GM18499 (cell line): Measurements from ENCODE around the gene TMEM143.
"Not testable (repeated sequence)": the region's sequence is repeated elsewhere in the genome, so short reads cannot be mapped to it uniquely, and the experiment has no call there.

Experiments
- ATAC-seq: cut with Tn5 transposase; IDR thresholded peaks from one replicate; pipeline ENCODE4 v1.9.1; 2021; ENCODE audit warnings: moderate number of reproducible peaks; ENCODE audit not compliant: insufficient read depth, unreplicated experiment

The TMEM143 gene

DNA sequence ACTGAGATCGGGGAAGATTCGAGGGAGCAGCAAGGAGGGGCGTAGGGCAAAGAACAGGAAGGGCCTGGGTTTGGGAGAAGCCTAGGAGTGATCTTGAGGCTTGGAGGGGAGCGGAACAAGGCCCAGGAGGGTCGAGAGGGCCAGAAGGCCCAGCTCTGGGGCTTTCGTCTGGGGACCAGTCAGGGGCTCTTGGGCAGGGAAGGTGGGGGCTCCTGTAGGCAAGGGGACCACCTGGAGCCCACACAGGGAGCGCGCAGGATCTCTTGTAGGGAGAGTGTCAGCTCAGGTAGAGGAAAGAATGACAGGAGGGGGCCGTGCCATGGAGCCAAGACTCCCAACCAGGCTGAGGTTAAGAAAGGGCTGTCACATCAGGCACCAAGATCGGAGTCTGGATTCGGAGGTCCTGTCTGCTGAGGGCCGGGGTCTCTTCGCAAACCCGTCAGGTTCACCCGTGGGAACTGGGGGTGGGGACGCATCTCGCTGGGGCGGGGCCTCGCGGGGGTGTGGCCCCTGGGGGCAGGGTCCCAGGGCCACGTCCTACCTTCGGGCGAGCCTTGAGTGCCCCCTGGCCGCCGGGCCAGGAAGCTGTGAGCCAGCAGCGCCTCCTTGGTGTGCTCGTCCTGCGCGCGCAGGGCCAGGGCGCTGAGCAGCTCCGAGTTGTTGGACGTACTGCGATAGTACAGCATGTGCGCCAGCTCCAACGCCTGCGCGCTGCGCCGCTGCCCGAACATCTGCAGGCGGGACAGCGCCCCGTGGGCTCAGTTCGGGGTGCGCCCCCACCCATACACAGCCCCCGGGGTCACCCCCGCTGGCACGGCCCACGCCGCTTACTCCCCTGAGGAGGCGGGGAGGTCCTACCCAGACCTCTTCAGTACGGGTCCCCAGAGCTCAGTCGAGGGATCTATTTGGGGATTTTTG is 30.0 kb downstream of the TMEM143 start:
- no peak for ATAC-seq

DNA sequence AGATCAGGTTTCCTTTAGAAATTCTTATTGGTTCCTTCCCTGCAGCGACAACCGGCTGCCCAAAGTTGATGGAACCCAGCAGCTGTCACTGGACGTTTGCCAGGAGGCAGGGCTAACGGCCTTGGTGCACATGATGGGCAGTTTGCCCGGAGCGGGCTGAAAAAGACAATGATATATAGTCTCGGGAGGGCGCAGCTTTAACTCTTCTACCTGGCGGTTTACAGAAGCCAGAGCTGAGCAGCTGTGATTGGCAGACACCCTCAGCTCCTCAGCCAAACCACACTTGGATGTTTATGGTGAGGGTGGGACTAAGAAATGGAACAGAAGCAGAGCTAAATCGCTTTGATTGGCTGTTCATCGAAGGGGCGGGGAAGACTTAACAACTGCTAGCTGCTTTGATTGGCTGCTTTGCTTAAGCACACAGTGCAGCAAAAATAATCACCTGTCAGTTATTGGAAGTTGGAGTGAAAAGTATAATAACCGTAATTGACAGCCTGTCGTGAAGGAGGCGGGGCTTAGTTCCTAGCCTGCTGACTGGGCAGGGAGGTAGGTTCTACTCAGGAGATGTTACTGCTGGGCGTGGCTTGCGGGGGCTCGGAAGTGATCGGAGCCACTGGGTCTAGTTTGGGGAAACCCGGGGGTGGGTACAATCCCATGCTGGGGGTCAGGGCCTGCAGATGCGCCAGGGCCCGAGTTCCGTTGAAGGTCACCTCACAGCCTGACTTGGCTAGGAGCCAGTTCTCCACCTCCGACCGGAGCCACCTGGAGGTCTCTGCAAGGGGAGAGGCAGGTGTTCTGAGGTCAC is 30.9 kb downstream of the TMEM143 start:
- ATAC-seq, result peak; percentile 59

DNA sequence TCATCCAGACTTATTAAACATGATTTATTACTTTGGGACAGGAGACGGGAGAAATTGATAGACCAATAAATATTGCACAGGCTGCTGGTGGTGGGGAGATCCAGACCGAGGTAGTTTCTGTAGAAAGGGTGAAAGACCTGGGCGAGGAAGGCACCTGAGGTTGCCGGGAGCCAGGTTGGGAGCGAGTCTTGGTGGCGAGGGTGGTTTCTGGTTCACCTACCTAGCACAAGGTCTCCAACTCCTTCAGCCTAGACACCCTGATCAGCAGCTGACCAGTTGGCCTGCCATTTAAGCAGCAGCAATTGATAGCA is 31.4 kb downstream of the TMEM143 start:
- ATAC-seq, result no peak

DNA sequence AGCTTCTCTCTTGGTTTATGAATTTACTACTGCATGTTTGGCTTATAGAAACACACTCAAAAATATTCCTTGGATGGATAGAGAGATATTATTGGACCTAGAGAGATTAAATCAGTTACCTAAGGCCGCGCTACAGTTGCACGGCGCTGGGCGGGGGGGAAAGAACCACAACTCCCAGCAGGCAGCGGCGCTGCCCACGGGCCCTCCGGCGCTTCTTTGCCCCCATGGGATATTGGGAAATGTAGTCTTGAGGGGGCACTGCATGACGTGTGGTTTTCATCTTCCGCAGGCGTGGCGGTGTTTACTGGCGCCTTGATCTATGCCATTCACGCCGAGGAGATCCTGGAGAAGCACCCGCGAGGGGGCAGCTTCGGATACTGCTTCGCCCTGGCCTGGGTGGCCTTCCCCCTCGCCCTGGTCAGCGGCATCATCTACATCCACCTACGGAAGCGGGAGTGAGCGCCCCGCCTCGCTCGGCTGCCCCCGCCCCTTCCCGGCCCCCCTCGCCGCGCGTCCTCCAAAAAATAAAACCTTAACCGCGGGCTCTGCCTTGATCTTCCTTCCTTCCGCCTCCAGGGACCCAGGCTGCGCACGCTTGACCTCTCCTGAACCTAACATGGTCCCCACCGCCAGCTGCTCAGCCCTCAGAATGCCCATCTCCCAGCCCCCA is 33.6 kb downstream of the TMEM143 start:
- no peak for ATAC-seq

DNA sequence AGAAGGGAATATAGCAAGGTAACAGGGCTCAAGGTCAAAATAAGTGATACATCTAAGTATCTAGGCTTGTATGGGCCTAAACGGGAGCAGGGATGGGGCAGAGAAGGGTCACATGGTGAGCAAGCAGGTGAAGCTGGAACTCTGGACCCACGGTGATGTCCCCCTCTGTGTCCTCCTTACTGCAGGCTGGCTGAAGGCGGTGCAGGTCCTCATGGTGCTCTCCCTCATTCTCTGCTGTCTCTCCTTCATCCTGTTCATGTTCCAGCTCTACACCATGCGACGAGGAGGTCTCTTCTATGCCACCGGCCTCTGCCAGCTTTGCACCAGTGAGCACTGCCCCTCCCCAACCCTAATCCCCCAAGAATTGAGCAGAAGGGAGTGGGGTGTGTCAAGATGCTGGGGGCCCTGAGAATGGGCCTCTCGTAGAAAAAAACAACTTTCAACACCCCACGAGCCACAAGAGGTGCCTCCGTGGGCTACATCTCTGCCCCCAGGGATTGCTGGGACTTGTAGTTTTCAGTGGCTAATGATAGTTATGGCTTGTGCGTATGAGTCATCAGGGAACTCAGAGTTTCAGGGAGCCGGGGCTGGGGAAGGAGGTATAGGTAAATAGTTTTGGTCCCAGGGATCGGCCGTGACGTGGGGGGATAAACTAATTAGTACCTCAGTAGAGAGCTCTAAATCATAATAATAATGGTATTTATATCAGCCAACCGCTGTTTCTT is 34.4 kb downstream of the TMEM143 start:
- no peak for ATAC-seq

DNA sequence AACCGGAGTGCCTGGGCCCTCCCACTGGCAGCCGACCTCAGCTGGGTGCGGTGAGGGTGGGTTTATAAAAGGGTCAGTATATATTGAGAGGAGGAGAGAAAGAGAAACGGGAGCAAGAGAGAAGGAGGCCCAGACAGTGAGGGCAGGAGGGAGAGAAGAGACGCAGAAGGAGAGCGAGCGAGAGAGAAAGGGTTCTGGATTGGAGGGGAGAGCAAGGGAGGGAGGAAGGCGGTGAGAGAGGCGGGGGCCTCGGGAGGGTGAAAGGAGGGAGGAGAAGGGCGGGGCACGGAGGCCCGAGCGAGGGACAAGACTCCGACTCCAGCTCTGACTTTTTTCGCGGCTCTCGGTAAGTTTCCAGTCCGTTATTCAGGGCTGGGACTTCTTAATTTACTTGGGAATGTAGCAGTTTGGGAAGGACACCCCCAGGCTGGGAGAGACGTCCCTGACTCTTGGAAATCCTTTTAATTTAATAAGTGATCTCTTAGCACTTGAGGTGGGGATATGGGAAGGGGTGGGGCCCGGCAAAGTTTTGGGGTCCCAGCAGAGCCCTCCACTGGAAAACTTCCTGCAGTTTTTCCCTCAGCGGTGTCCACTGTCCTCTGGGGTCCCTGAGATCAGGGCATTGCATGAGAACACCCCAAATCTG is 38.4 kb downstream of the TMEM143 start, which contains the start of gene EMP3:
Gene EMP3, plus strand, starts transcription at position 288 of the 646 bp plus-strand sequence. CDS start 1,293 bp downstream, outside the sequence.
- ATAC-seq, result no peak

DNA sequence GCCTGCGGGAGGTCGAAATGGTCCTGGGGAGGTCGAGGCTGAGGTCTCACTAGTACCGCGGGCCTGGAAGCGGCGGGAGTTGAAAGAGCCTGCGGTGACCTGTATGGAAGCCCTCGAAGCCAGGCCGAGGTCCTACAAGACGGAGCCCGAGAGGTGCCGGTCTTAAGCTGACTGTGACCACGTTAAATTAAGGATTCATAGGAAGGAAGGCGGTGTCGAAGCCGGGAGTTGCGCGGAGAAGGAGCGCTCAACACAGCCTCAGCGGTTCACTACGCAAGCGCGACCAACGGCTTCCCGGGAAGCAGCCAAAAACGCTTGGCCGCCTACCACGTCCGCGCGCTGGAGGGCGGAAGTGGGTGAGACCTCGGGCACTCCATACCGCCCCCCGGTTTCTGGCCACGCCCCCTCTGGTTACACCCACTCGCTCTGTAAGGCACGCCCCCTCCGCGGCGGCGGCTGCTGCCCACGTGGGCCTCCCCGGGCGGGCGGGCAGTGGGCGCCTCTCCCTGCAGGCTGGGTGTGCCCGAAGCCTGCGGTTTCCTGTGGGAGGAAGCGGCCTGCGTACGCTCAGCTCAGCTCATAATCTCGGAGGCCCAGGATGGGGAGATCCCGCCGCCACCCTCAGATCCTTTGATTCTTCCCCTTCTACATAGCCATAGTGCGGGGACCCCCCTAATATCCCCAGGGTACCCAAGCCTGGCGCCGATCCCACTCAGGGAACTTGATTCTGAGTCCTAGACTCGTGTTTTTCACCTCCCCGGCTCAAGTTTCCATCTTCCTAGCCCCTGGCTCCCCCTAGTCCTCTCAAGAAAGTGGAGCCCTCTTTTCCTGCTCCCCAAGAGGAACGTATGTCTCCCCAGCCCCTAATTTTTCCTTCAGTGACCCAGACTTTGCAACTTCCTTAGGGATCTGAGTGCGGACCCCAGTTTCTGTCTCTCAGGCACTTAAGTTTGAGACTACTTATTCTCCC is 41.8 kb downstream of the TMEM143 start:
- no peak for ATAC-seq

DNA sequence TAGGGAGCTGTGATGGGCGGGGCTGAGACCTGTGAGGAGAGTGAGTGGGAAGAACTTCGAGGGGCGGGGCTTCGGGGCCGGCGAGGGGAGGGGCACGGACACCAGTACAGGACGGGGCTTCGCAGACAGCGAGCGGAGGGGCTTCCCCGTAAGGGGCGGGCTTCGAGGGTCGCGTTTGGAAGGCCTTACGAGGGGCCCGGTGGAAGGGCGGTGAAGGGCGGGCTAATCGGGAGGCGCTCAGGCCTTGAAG is 42.4 kb downstream of the TMEM143 start:
- no peak for ATAC-seq

DNA sequence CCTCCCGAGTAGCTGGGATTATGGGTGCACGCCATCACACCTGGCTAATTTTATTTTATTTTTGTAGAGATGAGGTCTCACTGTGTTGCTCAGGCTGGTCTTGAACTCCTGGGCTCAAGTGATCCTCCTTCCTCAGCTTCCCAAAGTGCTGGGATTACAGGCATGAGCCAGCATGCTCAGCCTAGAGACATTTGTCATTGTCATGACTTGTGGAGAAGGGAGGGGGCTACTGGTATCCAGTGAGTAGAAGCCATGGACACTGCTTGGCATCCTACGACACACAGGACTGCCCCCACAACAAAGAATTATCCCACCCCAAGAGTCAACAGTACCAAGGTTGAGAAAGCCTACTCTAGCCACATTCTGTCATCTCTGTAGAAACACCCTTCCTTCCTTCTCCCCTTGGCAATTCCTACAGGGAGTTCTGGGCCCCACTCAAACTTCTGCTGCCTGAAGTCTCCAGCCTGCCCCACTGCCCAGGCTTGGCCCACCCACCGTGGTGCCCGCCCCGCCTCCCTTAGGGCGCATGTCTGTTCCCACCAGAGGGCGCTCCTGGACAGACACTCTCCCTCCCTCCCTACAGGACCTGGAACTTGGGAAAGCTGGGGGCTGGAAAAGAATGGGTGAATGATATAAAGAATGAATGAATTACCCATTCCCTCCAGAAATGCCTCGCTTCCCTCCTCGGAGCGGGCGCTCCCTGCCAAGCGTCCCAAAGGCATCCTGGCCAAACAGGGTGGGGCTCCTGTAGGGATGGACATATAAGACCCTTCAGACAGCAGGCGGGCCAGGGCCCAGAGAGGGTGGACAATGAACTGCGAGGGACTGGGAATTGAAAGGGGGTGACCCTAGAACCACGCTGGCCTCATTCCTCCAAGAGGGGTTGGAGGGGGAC is 43.8 kb downstream of the TMEM143 start:
- no peak for ATAC-seq

DNA sequence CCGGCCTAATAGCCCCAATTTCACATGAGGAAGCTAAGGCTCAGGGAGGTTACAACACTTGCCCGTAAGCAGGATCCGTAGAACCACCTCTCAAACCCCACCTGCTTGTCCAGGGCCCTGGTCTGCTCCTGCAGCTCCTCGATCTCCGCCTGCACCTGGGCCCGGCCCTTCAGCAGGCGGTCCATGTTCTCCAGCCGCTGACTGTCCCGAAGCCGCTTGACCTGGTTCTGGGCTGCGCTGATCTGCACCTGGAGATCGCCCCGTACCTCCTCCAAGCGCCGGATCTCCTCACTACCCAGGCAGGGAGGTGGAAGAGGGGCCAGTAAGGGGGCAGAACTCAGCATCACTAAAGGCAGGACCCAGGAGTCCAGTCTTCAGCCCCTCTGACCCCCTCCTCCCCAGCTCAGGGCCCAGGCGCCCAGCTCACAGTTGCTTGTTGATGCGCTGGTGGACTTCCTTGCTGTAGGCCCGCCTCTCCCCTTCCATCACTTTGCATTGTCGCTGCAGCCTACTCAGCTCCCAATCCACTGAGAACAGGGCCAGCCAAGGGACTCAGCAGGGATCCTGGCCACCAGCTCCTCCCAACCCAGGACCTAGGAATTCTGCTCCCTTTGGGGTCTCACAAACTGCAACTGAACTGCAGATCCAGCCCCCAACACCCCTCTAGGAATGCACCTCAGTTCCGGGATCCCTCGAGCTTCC is 45.3 kb downstream of the TMEM143 start:
- ATAC-seq, result no peak

DNA sequence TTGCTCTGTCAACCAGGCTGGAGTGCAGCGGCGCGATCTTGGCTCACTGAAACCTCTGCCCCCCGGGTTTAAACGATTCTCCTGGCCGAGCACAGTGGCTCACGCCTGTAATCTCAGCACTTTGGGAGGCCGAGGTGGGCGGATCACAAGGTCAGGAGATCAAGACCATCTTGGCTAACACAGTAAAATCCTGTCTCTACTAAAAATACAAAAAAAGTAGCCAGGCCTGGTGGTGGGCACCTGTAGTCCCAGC is 46.1 kb downstream of the TMEM143 start:
- not testable (repeated sequence) for ATAC-seq

DNA sequence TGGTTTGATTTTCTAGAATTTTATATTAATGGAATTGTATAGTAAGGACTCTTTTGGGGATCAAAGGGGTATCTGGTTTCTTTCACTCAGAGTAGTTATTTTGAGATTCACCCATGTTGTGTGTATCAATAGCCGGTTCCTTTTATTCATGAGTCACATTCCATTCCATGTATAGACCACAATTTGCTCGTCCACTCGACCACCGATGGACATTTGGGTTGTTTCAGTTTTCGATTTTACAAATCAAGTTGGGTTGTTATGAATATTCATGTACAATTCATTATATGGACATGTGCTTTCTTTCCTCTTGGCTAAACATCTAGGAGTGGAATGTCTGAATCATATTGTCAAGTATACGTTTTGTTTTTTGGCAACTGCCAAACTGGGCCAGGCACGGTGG is 48.0 kb downstream of the TMEM143 start:
- ATAC-seq, result no peak

DNA sequence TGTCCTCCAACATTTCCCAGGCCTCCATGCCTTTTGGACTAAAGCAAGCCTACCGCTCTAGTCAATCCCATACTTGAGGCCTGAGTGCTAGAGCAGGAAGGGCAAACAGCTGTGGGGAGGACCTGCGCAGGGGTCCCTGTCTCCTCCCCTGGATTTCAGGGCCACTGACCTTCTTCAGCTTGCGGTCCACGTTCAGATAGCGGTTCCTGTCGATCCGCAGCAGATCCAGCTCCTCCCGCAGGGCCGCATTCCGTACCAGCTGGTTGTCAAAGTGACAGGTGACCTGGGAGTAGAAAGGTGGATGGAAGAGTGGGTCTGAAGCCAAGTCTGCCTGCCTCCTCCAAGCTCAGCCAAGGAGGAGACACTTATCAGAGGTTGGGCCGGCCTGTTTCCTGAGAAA is 52.4 kb downstream of the TMEM143 start:
- no peak for ATAC-seq

DNA sequence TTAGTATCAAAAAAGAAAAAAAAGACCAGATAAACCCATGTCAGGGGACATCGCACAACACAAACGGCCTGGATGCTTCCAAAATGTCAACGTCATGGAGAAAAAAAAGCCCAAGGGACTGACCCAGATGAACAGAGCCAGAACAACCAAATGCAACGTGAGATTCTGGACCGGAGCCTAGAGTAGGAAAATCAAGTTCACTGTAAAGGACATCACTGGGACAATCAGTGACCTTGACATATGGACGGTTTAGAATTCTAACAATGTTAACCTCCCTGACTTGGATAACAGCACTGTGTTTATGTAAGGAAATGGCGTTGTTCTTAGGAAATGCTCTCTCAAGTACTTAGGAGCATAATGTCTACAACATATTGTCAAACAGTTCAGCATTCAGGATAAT is 53.5 kb downstream of the TMEM143 start:
- no peak for ATAC-seq

DNA sequence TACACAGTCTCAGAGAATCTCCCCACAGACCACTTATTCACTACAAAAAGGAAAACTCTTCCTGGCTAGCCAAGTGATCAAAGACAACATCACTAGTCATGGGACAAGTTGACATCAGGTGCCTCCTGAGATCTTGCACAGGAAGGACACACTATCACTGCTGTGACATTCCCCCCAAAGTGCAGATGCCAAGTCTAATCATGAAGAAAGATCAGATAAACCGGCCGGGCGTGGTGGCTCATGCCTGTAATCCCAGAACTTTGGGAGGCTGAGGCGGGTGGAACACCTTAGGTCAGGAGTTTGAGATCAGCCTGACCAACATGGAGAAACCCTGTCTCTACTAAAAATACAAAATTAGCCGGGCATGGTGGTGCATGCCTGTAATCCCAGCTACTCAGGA is 54.0 kb downstream of the TMEM143 start:
- not testable (repeated sequence) for ATAC-seq

DNA sequence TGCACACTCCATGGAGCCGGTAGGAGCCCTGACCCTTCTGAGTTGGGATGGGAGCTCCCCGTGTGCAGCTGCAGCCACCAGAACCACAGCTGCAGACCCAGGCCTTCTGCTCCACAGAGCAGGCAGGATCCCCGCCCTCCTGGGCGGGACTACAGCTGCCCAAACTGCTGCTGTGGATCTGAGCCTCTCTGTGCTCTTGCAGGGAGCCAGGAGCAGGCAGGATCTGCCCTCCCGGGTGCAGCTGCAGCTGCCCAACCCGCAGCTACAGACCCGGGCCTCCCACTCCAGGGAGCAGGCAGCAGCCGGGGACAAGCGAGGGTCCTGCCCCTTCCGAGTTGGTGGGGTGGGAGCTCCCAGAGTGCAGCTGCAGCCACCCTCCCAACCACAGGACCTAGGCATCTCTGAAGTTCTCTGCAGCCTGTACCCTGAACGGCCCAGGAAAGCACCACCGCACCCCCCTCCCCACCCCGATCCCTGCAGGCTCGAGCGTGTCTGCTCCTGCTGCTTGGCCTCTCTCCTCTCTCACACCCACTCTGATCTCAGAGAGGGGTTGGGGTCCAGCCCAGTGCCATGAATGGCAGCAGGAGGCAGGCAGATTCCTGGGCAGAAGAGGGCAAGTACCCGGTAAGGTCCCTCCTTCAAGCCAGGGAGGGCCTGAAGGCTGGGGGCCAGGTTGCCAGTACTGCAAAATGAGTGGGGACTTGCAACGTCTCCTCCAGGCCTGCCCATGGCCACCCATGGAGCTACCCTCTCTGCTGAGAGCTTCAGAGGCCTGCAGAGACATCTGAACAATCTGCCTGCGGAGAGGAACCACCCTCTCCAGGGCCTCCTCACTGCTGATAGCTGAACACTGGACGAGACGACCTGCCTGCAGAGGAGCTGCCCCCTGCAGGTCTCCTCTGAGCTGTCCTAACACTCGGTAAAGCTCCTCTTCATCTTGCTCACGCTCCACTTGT is 54.8 kb downstream of the TMEM143 start:
- no peak for ATAC-seq

DNA sequence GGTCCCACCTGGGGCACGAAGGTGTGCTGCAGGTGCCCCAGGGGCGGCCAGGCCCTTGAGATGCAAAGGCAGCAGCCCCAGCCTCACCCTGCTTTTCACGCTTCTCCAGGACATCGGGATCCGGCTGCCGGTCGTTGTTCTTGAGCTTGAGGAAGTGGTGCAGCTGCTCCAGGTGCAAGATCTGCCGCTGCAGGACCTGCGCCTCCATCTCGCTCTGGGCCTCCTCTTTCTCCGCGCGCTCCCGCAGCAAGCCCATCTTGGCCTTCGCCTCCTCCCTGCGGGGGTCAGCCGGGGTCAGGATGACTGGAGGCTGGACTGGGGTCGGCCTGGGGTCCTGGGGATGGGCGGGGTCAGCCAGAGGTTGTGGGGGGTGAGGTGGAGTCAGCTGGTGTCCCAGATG is 59.9 kb downstream of the TMEM143 start:
- no peak for ATAC-seq
